Measurements from ENCODE around the gene ZNF112.

GRCh38 chr19:44303320-44303719 lies 53.2 kb downstream of the ZNF112 start:
- TF ChIP-seq CTCF (conservative IDR thresholded peaks at IDR 0.05; ENCODE audit: low read depth, low read length), result no peak
- TF ChIP-seq EZH2phosphoT487 (IDR thresholded peaks at IDR 0.05; ENCODE audit: borderline replicate concordance, low read length), result no peak
